Measurements from ENCODE around the gene USP15. TPM values are rescaled to one million over a fixed set of nuclear protein-coding genes. Genes with fewer than 3 reads are reported as not detected.

The USP15 gene
- total RNA-seq, 3 donors from 2014 or later (not counting 1 experiment from before 2014, with no cell fraction given) = 188 to 251 (median 197) TPM

- H3K9me3 ChIP-seq (ENCODE audit: control insufficient read depth, insufficient read depth, low read length) = no peaks in the 10 kb centered on the region
- H3K4me1 ChIP-seq (ENCODE audit: control insufficient read depth, insufficient read depth, low read length) = peaks cover 19% of the 10 kb centered on the region
- peak in 1 of 2 donors; percentile 82 for DNase-seq
- peak overlapping the region; percentile 99 to 100 for H3K27ac Mint-ChIP-seq
- no peaks in the 10 kb centered on the region for H3K27me3 Mint-ChIP-seq (ENCODE audit: low read depth in 2 of 2)
- H3K4me3 ChIP-seq (ENCODE audit: low read length) = peak overlapping the region; percentile 84
- H3K4me1 Mint-ChIP-seq = peaks cover 60% of the 10 kb centered on the region in 2 donors
- intact Hi-C loops (cut with micrococcal nuclease) = loop anchor here (1.0 kb wide), 2 partner anchors 205 to 342 kb away; partner anchors contain the start of gene MON2
- H3K27ac ChIP-seq (ENCODE audit: low read length) = peak overlapping the region; percentile 93
- peak; percentile 8 to 59 (median 10) for ATAC-seq
- no peaks in the 10 kb centered on the region for H3K36me3 ChIP-seq (ENCODE audit: control insufficient read depth, insufficient read depth, low read length)
- H3K27me3 ChIP-seq (ENCODE audit: control insufficient read depth, insufficient read depth, low read length) = no peaks in the 10 kb centered on the region
- peaks cover 10% of the 10 kb centered on the region for H3K36me3 Mint-ChIP-seq
- H3K4me3 Mint-ChIP-seq = peak overlapping the region; percentile 100
- 0% methylated on average over 24 of the region's 26 CpGs for WGBS (ENCODE audit: insufficient coverage)
- TF ChIP-seq, protein P1, sequence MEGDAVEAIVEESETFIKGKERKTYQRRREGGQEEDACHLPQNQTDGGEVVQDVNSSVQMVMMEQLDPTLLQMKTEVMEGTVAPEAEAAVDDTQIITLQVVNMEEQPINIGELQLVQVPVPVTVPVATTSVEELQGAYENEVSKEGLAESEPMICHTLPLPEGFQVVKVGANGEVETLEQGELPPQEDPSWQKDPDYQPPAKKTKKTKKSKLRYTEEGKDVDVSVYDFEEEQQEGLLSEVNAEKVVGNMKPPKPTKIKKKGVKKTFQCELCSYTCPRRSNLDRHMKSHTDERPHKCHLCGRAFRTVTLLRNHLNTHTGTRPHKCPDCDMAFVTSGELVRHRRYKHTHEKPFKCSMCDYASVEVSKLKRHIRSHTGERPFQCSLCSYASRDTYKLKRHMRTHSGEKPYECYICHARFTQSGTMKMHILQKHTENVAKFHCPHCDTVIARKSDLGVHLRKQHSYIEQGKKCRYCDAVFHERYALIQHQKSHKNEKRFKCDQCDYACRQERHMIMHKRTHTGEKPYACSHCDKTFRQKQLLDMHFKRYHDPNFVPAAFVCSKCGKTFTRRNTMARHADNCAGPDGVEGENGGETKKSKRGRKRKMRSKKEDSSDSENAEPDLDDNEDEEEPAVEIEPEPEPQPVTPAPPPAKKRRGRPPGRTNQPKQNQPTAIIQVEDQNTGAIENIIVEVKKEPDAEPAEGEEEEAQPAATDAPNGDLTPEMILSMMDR (IDR thresholded peaks at IDR 0.05) = no peak
- no peaks in the 10 kb centered on the region for H3K9me3 Mint-ChIP-seq
These were observed 804 bp downstream of the USP15 start for GRCh38 chr12:62260733-62261683.

- ATAC-seq = no peak
- peak overlapping the region; percentile 100 for H3K4me3 Mint-ChIP-seq
- no peaks in the 10 kb centered on the region for H3K36me3 ChIP-seq (ENCODE audit: control insufficient read depth, insufficient read depth, low read length)
- peaks cover 68 to 69% of the 10 kb centered on the region in 2 donors for H3K4me1 Mint-ChIP-seq
- peaks cover 10% of the 10 kb centered on the region for H3K36me3 Mint-ChIP-seq
- H3K9me3 Mint-ChIP-seq = no peaks in the 10 kb centered on the region
- H3K4me1 ChIP-seq (ENCODE audit: control insufficient read depth, insufficient read depth, low read length) = peaks cover 19% of the 10 kb centered on the region
- no peaks in the 10 kb centered on the region for H3K9me3 ChIP-seq (ENCODE audit: control insufficient read depth, insufficient read depth, low read length)
- peak overlapping the region; percentile 99 to 100 for H3K27ac Mint-ChIP-seq
- TF ChIP-seq, protein P1 (IDR thresholded peaks at IDR 0.05) = no peak
- intact Hi-C loops (cut with micrococcal nuclease) = no loop called here
- no peaks in the 10 kb centered on the region for H3K27me3 Mint-ChIP-seq (ENCODE audit: low read depth in 2 of 2)
- H3K27me3 ChIP-seq (ENCODE audit: control insufficient read depth, insufficient read depth, low read length) = no peaks in the 10 kb centered on the region
- no peak overlapping the region for H3K27ac ChIP-seq (ENCODE audit: low read length)
- no peak overlapping the region for H3K4me3 ChIP-seq (ENCODE audit: low read length)
- 54% methylated on average over 7 of the region's 10 CpGs for WGBS (ENCODE audit: insufficient coverage)
- DNase-seq = no peak
These were observed 1.8 kb downstream of the USP15 start for GRCh38 chr12:62261876-62262517.

DNA sequence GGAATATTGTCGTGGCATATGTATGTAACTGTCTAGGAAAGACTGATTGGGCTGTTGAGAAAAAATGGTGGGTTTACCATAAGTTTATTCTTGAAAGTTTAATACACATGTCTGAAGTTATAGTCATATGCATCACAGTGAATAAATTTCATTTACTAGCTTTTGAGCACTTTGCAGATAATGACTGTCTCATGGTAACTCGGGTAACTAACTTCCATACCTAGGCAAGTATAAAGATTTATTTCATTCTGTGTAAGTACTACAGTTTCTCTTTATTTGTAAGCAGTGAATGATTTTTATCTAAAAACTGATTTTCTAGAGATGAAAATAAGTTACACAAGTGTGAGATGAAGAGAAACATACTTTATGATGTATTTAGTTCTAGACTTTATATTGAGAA is 3.0 kb downstream of the USP15 start:
- TF ChIP-seq, protein P1 (IDR thresholded peaks at IDR 0.05) = no peak
- Histone ChIP-seq H3K9me3 (ENCODE audit: control insufficient read depth, insufficient read depth, low read length) (no peaks in the 10 kb centered on the region), H3K4me3 (ENCODE audit: low read length) (no peak overlapping the region), H3K27ac (ENCODE audit: low read length) (no peak overlapping the region), H3K27me3 (ENCODE audit: control insufficient read depth, insufficient read depth, low read length) (no peaks in the 10 kb centered on the region), H3K36me3 (ENCODE audit: control insufficient read depth, insufficient read depth, low read length) (no peaks in the 10 kb centered on the region), H3K4me1 (ENCODE audit: control insufficient read depth, insufficient read depth, low read length) (peaks cover 19% of the 10 kb centered on the region)
- intact Hi-C loops (cut with micrococcal nuclease) = no loop called here
- no peaks in the 10 kb centered on the region for H3K9me3 Mint-ChIP-seq
- peaks cover 78% of the 10 kb centered on the region in 2 donors for H3K4me1 Mint-ChIP-seq
- ATAC-seq (no peak), DNase-seq (no peak)
- H3K4me3 Mint-ChIP-seq = peak overlapping the region; percentile 88
- H3K27me3 Mint-ChIP-seq (ENCODE audit: low read depth in 2 of 2) = no peaks in the 10 kb centered on the region
- 67% methylated on average over 1 of the region's 2 CpGs for WGBS (ENCODE audit: insufficient coverage)
- peak overlapping the region; percentile 89 to 99 for H3K27ac Mint-ChIP-seq
- H3K36me3 Mint-ChIP-seq = peaks cover 10% of the 10 kb centered on the region
